Body of pancreas (tissue), 4 donors: ENCODE measurements around the gene PRM1.

Source experiments
- CTCF ChIP-seq, 7 experiments: fragments of 450-650 bp in 4 of 7; fragments of 200-600 bp in 3 of 7; sonication (generic) in 3 of 7; IDR thresholded peaks; one replicate each; pipeline ENCODE4 v1.5.1; 2016 to 2019; ENCODE audit warnings: antibody characterized with exemption in 7 of 7
- POLR2A ChIP-seq, 3 donors: fragments of 450-650 bp; IDR thresholded peaks; one replicate each; pipeline ENCODE4 v1.6.1; 2016; ENCODE audit warnings: antibody characterized with exemption in 3 of 3, mild to moderate bottlenecking in 2 of 3

DNA sequence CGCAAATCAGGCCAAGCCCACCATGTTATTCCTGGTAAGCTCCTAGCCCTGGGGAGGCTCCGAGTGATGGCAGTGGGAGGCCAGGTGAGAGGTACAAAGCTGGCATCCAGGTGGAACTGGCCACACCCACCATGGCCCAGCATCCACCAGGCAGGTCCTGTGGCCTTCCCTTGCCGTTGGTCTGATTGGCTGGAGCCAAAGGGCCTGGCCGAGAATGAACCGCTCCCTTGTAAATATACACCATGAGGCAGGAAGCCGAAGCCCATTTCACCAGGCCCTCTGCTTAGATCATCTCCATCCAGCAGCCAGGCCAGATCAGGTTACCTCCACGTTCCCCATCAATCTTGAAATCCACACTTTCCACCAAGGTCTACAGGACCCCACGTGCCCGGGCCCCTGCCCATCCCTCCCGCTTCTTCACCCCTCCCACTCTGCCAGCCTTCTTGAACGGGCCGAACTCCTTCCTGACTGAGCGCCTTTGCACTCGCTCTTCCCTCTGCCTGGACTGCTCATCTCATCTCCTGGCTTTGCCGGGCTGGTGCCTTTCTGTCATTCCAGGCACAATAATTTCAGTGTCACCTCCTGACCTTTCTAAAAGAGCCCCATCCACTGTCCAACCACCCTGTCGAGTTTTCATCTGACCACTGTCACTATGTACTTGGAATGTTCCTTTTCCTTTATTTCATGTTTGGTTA is 30.9 kb downstream of the PRM1 start:
- no peak for TF ChIP-seq CTCF (IDR thresholded peaks at IDR 0.05)
- TF ChIP-seq POLR2A (IDR thresholded peaks at IDR 0.05), result no peak
